Measurements from ENCODE around the gene ATG3.
A peak's percentile ranks its signal among the peaks of the same experiment; 100 is the strongest.

ATG3 gene

GRCh38 chr3:112561734-112562529 lies at the start of gene ATG3, which contains the start of gene SLC35A5:
TSS of gene ATG3 (minus strand) at chr3:112561962. CDS start at chr3:112561528, 434 bp downstream.
TSS of gene SLC35A5 (plus strand) at chr3:112562045. CDS start at chr3:112563404, 1,359 bp downstream.
- Mint-ChIP-seq H3K36me3 (ENCODE audit: low read depth) (peaks cover 30% of the 10 kb centered on the region), H3K27me3 (ENCODE audit: low read depth) (no peaks in the 10 kb centered on the region), H3K4me3 (peak within 1 kb of the TSS; percentile 93), H3K4me1 (ENCODE audit: low read depth) (peaks cover 43% of the 10 kb centered on the region), H3K27ac (peak within 1 kb of the TSS; percentile 99), H3K9me3 (no peaks in the 10 kb centered on the region)
- DNase-seq (ENCODE audit: low spot score), result peak; percentile 98

GRCh38 chr3:112610121-112610520 lies 48.4 kb upstream of the ATG3 start:
- Mint-ChIP-seq H3K9me3 (no peaks in the 10 kb centered on the region), H3K36me3 (ENCODE audit: low read depth) (no peaks in the 10 kb centered on the region), H3K4me1 (ENCODE audit: low read depth) (peaks cover 7% of the 10 kb centered on the region), H3K27ac (no peak overlapping the region), H3K4me3 (no peak overlapping the region), H3K27me3 (ENCODE audit: low read depth) (peaks cover 30% of the 10 kb centered on the region)
- no peak for DNase-seq (ENCODE audit: low spot score)

GRCh38 chr3:112607863-112608262 lies 46.1 kb upstream of the ATG3 start:
- Mint-ChIP-seq H3K27ac (no peak overlapping the region), H3K36me3 (ENCODE audit: low read depth) (no peaks in the 10 kb centered on the region), H3K27me3 (ENCODE audit: low read depth) (peaks cover 24% of the 10 kb centered on the region), H3K9me3 (no peaks in the 10 kb centered on the region), H3K4me1 (ENCODE audit: low read depth) (peaks cover 19% of the 10 kb centered on the region), H3K4me3 (no peak overlapping the region)
- DNase-seq (ENCODE audit: low spot score), result no peak

GRCh38 chr3:112606098-112606497 lies 44.3 kb upstream of the ATG3 start:
- H3K36me3 Mint-ChIP-seq (ENCODE audit: low read depth), result no peaks in the 10 kb centered on the region

GRCh38 chr3:112605285-112605684 lies 43.5 kb upstream of the ATG3 start:
- no peak overlapping the region for H3K27ac Mint-ChIP-seq
- H3K27me3 Mint-ChIP-seq (ENCODE audit: low read depth), result peaks cover 22% of the 10 kb centered on the region
- H3K9me3 Mint-ChIP-seq, result no peaks in the 10 kb centered on the region
- H3K4me1 Mint-ChIP-seq (ENCODE audit: low read depth), result peaks cover 27% of the 10 kb centered on the region
- H3K4me3 Mint-ChIP-seq, result no peak overlapping the region
- no peak for DNase-seq (ENCODE audit: low spot score)
- no peaks in the 10 kb centered on the region for H3K36me3 Mint-ChIP-seq (ENCODE audit: low read depth)

More at GRCh38 chr3:112606098-112606497, 44.3 kb upstream of the ATG3 start:
- Mint-ChIP-seq H3K27me3 (ENCODE audit: low read depth) (peaks cover 22% of the 10 kb centered on the region), H3K4me1 (ENCODE audit: low read depth) (peaks cover 28% of the 10 kb centered on the region), H3K27ac (no peak overlapping the region), H3K9me3 (no peaks in the 10 kb centered on the region), H3K4me3 (no peak overlapping the region)
- no peak for DNase-seq (ENCODE audit: low spot score)

- Mint-ChIP-seq H3K4me1 (ENCODE audit: low read depth) (peaks cover 25% of the 10 kb centered on the region), H3K9me3 (no peaks in the 10 kb centered on the region), H3K27me3 (ENCODE audit: low read depth) (peaks cover 19% of the 10 kb centered on the region), H3K36me3 (ENCODE audit: low read depth) (no peaks in the 10 kb centered on the region), H3K4me3 (peak overlapping the region; percentile 22), H3K27ac (no peak overlapping the region)
- no peak for DNase-seq (ENCODE audit: low spot score)
Observed at GRCh38 chr3:112604536-112604935, 42.8 kb upstream of the ATG3 start.

- Mint-ChIP-seq H3K4me1 (ENCODE audit: low read depth) (peaks cover 25% of the 10 kb centered on the region), H3K9me3 (no peaks in the 10 kb centered on the region), H3K27ac (no peak overlapping the region), H3K27me3 (ENCODE audit: low read depth) (peaks cover 7% of the 10 kb centered on the region), H3K36me3 (ENCODE audit: low read depth) (no peaks in the 10 kb centered on the region), H3K4me3 (no peak overlapping the region)
- no peak for DNase-seq (ENCODE audit: low spot score)
Observed at GRCh38 chr3:112602217-112602838, 40.6 kb upstream of the ATG3 start.

GRCh38 chr3:112598731-112599130 lies 37.0 kb upstream of the ATG3 start:
- no peak for DNase-seq (ENCODE audit: low spot score)
- no peak overlapping the region for H3K27ac Mint-ChIP-seq
- H3K36me3 Mint-ChIP-seq (ENCODE audit: low read depth), result peaks cover 6% of the 10 kb centered on the region

GRCh38 chr3:112597945-112598344 lies 36.2 kb upstream of the ATG3 start:
- Mint-ChIP-seq H3K4me1 (ENCODE audit: low read depth) (peaks cover 9% of the 10 kb centered on the region), H3K4me3 (no peak overlapping the region), H3K9me3 (peaks cover 2% of the 10 kb centered on the region), H3K27me3 (ENCODE audit: low read depth) (no peaks in the 10 kb centered on the region), H3K36me3 (ENCODE audit: low read depth) (peaks cover 12% of the 10 kb centered on the region), H3K27ac (no peak overlapping the region)
- DNase-seq (ENCODE audit: low spot score), result no peak

More at GRCh38 chr3:112598731-112599130, 37.0 kb upstream of the ATG3 start:
- no peaks in the 10 kb centered on the region for H3K9me3 Mint-ChIP-seq
- no peaks in the 10 kb centered on the region for H3K27me3 Mint-ChIP-seq (ENCODE audit: low read depth)
- H3K4me1 Mint-ChIP-seq (ENCODE audit: low read depth), result peaks cover 12% of the 10 kb centered on the region
- H3K4me3 Mint-ChIP-seq, result no peak overlapping the region

GRCh38 chr3:112594856-112595255 lies 33.1 kb upstream of the ATG3 start:
- DNase-seq (ENCODE audit: low spot score), result no peak
- peaks cover 10% of the 10 kb centered on the region for H3K9me3 Mint-ChIP-seq
- H3K27me3 Mint-ChIP-seq (ENCODE audit: low read depth), result no peaks in the 10 kb centered on the region
- H3K36me3 Mint-ChIP-seq (ENCODE audit: low read depth), result peaks cover 28% of the 10 kb centered on the region
- H3K27ac Mint-ChIP-seq, result no peak overlapping the region
- H3K4me3 Mint-ChIP-seq, result no peak overlapping the region
- peaks cover 3% of the 10 kb centered on the region for H3K4me1 Mint-ChIP-seq (ENCODE audit: low read depth)

GRCh38 chr3:112593258-112593657 lies 31.5 kb upstream of the ATG3 start:
- Mint-ChIP-seq H3K27ac (no peak overlapping the region), H3K9me3 (peaks cover 10% of the 10 kb centered on the region), H3K27me3 (ENCODE audit: low read depth) (no peaks in the 10 kb centered on the region), H3K4me1 (ENCODE audit: low read depth) (peaks cover 3% of the 10 kb centered on the region), H3K4me3 (no peak overlapping the region), H3K36me3 (ENCODE audit: low read depth) (peaks cover 36% of the 10 kb centered on the region)
- DNase-seq (ENCODE audit: low spot score), result no peak

- Mint-ChIP-seq H3K9me3 (peaks cover 2% of the 10 kb centered on the region), H3K4me3 (no peak overlapping the region), H3K27me3 (ENCODE audit: low read depth) (no peaks in the 10 kb centered on the region), H3K4me1 (ENCODE audit: low read depth) (peaks cover 11% of the 10 kb centered on the region), H3K27ac (no peak overlapping the region), H3K36me3 (ENCODE audit: low read depth) (peaks cover 60% of the 10 kb centered on the region)
- no peak for DNase-seq (ENCODE audit: low spot score)
Observed at GRCh38 chr3:112587336-112587735, 25.6 kb upstream of the ATG3 start.

- H3K27me3 Mint-ChIP-seq (ENCODE audit: low read depth), result no peaks in the 10 kb centered on the region
- peaks cover 13% of the 10 kb centered on the region for H3K4me1 Mint-ChIP-seq (ENCODE audit: low read depth)
- DNase-seq (ENCODE audit: low spot score), result no peak
- no peaks in the 10 kb centered on the region for H3K9me3 Mint-ChIP-seq
- H3K36me3 Mint-ChIP-seq (ENCODE audit: low read depth), result peaks cover 59% of the 10 kb centered on the region
- no peak overlapping the region for H3K4me3 Mint-ChIP-seq
- no peak overlapping the region for H3K27ac Mint-ChIP-seq
Observed at GRCh38 chr3:112585782-112586181, 24.0 kb upstream of the ATG3 start.

GRCh38 chr3:112583105-112583504 lies 21.3 kb upstream of the ATG3 start:
- Mint-ChIP-seq H3K4me3 (no peak overlapping the region), H3K27me3 (ENCODE audit: low read depth) (no peaks in the 10 kb centered on the region), H3K9me3 (no peaks in the 10 kb centered on the region), H3K36me3 (ENCODE audit: low read depth) (peaks cover 46% of the 10 kb centered on the region), H3K4me1 (ENCODE audit: low read depth) (peaks cover 15% of the 10 kb centered on the region), H3K27ac (no peak overlapping the region)
- no peak for DNase-seq (ENCODE audit: low spot score)
